Lung (tissue), 12 donors: ENCODE measurements around the gene SNTB2. TPM values are rescaled to one million over a fixed set of nuclear protein-coding genes. Genes with fewer than 3 reads are reported as not detected.
A peak's percentile ranks its signal among the peaks of the same experiment; 100 is the strongest.

Experiments
- ATAC-seq: fragments of 200-7000 bp; cut with Tn5 transposase; one replicate; pipeline ENCODE4 v1.9.1; 2020; ENCODE audit warnings: moderate number of reproducible peaks; ENCODE audit not compliant: insufficient read depth, low FRiP score
- DNase-seq, 3 donors: peaks; one replicate each; pipeline ENCODE4 v3.0.0-alpha.2; 2013 to 2017
- H3K27ac ChIP-seq, 2 donors: one replicate each; pipeline ENCODE4 v1.5.1; 2013; ENCODE audit warnings: mild to moderate bottlenecking in 2 of 2, moderate library complexity in 2 of 2, control low read depth in 1 of 2, inconsistent platforms in 1 of 2, low read depth in 1 of 2, low read length in 1 of 2
- H3K27me3 ChIP-seq, 3 donors: one replicate each; pipeline ENCODE4 v1.5.1; 2013; ENCODE audit warnings: low read length in 2 of 3; ENCODE audit not compliant: control insufficient read depth in 3 of 3, insufficient read depth in 3 of 3
- H3K36me3 ChIP-seq, 4 donors: one replicate each; pipeline ENCODE4 v1.5.1; 2013; ENCODE audit warnings: low read length in 4 of 4, mild to moderate bottlenecking in 1 of 4, moderate library complexity in 1 of 4; ENCODE audit not compliant: control insufficient read depth in 4 of 4, insufficient read depth in 4 of 4
- H3K4me1 ChIP-seq, 5 donors: one replicate each; pipeline ENCODE4 v1.5.1; 2013; ENCODE audit warnings: low read length in 5 of 5, mild to moderate bottlenecking in 2 of 5, moderate library complexity in 1 of 5; ENCODE audit not compliant: control insufficient read depth in 5 of 5, insufficient read depth in 5 of 5
- H3K4me3 ChIP-seq: one replicate; pipeline ENCODE4 v1.5.1; 2013; ENCODE audit warnings: mild to moderate bottlenecking, control low read depth, moderate library complexity
- H3K9ac ChIP-seq, 2 donors: one replicate each; pipeline ENCODE4 v1.5.1; 2013; ENCODE audit warnings: low read length in 2 of 2, control low read depth in 1 of 2; ENCODE audit not compliant: insufficient read depth in 1 of 2
- H3K9me3 ChIP-seq, 4 donors: one replicate each; pipeline ENCODE4 v1.5.1; 2013; ENCODE audit warnings: low read length in 3 of 4, mild to moderate bottlenecking in 1 of 4, moderate library complexity in 1 of 4; ENCODE audit not compliant: control insufficient read depth in 4 of 4, insufficient read depth in 3 of 4
- WGBS, 2 donors: extraction: QIAGEN DNeasy Blood & Tissue Kit; methylation state at CpG; one replicate each; pipeline ENCODE4 v1.1.7; 2013; 5-methylcytosine and 5-hydroxymethylcytosine counted together
- polyA plus RNA-seq, 2 donors: library from polyadenylated mRNA; stranded (reverse); fragments of 200-250 nt; gene quantifications; one replicate each; pipeline ENCODE4 v1.2.1, GENCODE V29; 2013
- total RNA-seq, 2 donors: library from RNA; depleted of rRNA in 1 of 2; stranded (reverse); fragments of >200 nt in 1 of 2; gene quantifications; one replicate each; pipeline ENCODE4 v1.2.1, GENCODE V29; 2014 to 2021
- TF ChIP-seq, protein P1 (sequence below): IDR thresholded peaks from 2 replicates; pipeline ENCODE4 v1.5.1; 2012; ENCODE audit warnings: mild to moderate bottlenecking; ENCODE audit errors: control extremely low read depth, extremely low read depth
- donor health status: control.
- donor health status: control.
- donor health status: Bipolar disorder and iron deficiency.
- donor health status: healthy.
- donor health status: DM: yes; HTN: yes; CAD: no.

Gene SNTB2
- total and polyA plus RNA-seq, 4 donors = 4.5 to 42.8 (median 19.1) TPM

DNA sequence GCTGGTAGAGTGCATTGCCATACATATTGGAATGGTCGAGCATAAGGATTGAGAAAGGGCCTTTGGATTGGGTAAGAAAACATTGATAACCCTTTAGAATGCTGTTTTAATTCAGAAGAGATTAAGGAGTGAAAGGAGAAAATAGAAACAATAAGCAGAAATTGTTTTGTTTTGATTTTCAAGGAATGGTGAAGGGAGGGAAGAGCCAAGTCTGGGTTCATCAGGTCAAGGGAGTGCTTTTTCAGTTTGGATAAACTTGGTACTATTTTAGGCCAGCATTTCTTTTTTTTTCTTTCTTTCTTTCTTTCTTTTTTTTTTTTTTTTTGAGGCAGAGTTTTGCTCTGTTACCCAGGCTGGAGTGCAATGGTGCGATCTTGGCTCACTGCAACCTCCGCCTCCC lies 50.3 kb downstream of the SNTB2 start:
- no peaks in the 10 kb centered on the region for H3K36me3 ChIP-seq
- H3K4me3 ChIP-seq = no peak overlapping the region
- peak in 1 of 3 donors; percentile 18 for DNase-seq
- H3K9ac ChIP-seq = no peak overlapping the region
- 86 to 94% methylated on average over 3 of the region's 3 CpGs for WGBS, 2 donors
- ATAC-seq = no peak
- H3K4me1 ChIP-seq = peaks cover 0 to 16% (median 8%) of the 10 kb centered on the region in 5 donors
- H3K27ac ChIP-seq = no peak overlapping the region
- no peaks in the 10 kb centered on the region for H3K9me3 ChIP-seq
- H3K27me3 ChIP-seq = no peaks in the 10 kb centered on the region
- TF ChIP-seq, protein P1, sequence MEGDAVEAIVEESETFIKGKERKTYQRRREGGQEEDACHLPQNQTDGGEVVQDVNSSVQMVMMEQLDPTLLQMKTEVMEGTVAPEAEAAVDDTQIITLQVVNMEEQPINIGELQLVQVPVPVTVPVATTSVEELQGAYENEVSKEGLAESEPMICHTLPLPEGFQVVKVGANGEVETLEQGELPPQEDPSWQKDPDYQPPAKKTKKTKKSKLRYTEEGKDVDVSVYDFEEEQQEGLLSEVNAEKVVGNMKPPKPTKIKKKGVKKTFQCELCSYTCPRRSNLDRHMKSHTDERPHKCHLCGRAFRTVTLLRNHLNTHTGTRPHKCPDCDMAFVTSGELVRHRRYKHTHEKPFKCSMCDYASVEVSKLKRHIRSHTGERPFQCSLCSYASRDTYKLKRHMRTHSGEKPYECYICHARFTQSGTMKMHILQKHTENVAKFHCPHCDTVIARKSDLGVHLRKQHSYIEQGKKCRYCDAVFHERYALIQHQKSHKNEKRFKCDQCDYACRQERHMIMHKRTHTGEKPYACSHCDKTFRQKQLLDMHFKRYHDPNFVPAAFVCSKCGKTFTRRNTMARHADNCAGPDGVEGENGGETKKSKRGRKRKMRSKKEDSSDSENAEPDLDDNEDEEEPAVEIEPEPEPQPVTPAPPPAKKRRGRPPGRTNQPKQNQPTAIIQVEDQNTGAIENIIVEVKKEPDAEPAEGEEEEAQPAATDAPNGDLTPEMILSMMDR = no peak

DNA sequence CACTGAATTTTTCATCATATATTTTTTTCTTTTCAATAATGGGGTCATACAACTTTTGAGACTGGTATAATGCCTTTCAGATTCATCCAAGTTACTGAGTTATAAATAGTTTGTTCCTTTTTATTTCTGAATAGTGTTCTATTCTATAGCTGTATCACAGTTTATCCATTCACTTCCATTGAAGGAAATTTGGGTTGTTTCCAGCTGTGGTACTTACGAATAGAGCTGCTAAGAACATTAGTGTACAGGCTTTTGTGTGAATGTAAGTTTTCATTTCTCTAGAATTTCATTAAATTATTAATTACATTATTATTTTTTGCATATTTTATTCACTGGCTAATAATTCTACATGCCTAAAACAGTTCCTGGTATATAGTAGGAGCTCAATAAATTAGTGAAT lies 52.9 kb downstream of the SNTB2 start:
- H3K36me3 ChIP-seq = no peaks in the 10 kb centered on the region
- no peak overlapping the region for H3K27ac ChIP-seq
- no peak overlapping the region for H3K4me3 ChIP-seq
- 58 to 73% methylated on average over 1 of the region's 1 CpG for WGBS, 2 donors
- peak in 2 of 3 donors; percentile 34 to 44 for DNase-seq
- no peak for ATAC-seq
- H3K9ac ChIP-seq = no peak overlapping the region
- no peaks in the 10 kb centered on the region for H3K27me3 ChIP-seq
- H3K9me3 ChIP-seq = no peaks in the 10 kb centered on the region
- TF ChIP-seq, protein P1 = no peak
- H3K4me1 ChIP-seq = peaks cover 0 to 26% (median 9%) of the 10 kb centered on the region in 5 donors

DNA sequence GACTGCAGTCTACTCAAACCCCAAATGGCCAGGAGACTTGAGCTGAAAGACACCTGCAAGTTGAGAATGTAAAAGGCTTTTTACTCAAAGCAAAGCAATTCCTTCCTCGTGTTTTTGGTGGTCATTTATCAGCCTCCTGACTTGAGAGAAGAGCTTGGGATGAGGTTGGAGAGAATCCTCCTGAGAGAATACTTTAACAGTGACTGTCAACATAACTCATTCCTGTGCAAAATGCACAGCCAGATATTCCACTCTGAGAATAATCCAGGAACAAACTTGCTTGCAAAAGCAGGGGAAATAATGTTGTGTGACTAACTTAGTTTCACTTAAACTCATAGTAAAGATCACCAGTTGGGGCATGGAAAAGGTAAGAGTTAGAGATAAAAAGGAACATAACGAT lies 53.4 kb downstream of the SNTB2 start:
- Histone ChIP-seq H3K9me3 (no peaks in the 10 kb centered on the region), H3K36me3 (no peaks in the 10 kb centered on the region), H3K27ac (no peak overlapping the region), H3K27me3 (no peaks in the 10 kb centered on the region), H3K9ac (no peak overlapping the region), H3K4me1 (peaks cover 0 to 26% (median 9%) of the 10 kb centered on the region in 5 donors), H3K4me3 (no peak overlapping the region)
- ATAC-seq = no peak
- no peak for DNase-seq
- TF ChIP-seq, protein P1 = no peak
- 71 to 79% methylated on average over 2 of the region's 2 CpGs for WGBS, 2 donors

DNA sequence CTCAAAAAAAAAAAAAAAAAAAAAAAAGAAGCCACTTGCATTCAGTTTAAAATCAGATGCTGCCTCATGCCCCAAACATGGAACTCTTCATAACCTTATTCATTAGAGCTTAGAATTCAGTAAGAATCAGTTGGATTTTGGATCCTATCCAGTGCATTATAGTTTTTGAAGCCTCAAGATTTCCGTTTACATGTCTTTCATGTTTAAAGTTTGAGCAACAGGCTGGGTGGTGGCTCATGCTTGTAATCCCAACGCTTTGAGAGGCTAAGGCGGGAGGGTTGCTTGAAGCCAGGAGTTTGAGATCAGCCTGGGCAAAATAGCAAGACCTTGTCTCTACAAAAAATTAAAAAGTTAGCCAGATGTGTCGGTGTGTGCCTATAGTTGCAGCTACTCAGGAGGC lies 55.0 kb downstream of the SNTB2 start:
- DNase-seq (peak in 2 of 3 donors; percentile 15 to 49), ATAC-seq (no peak)
- TF ChIP-seq, protein P1 = no peak
- Histone ChIP-seq H3K4me1 (peaks cover 0 to 21% (median 9%) of the 10 kb centered on the region in 5 donors), H3K27ac (no peak overlapping the region), H3K36me3 (peaks cover 0 to 2% (median 0%) of the 10 kb centered on the region in 4 donors), H3K27me3 (no peaks in the 10 kb centered on the region), H3K4me3 (no peak overlapping the region), H3K9me3 (no peaks in the 10 kb centered on the region), H3K9ac (no peak overlapping the region)
- WGBS, 2 donors = 57 to 77% methylated on average over 4 of the region's 4 CpGs
